WTC11 (cell line): ENCODE data around the gene NTMT1. TPM values are rescaled to one million over a fixed set of nuclear protein-coding genes. Genes with fewer than 3 reads are reported as not detected.

Experiments
- ATAC-seq: fragments of 200-7000 bp; cut with Tn5 transposase; 2 replicates; pipeline ENCODE4 v1.10.0; 2021; ENCODE audit warnings: mild to moderate bottlenecking, moderate library complexity
- CTCF ChIA-PET: fragments of 300-600 bp; sonication (Branson Sonifier 250); formaldehyde crosslinking; loops from one replicate; lab custom pipeline; 2021; ENCODE audit warnings: antibody characterized with exemption; lab: Charles Lee
- POLR2A ChIA-PET: fragments of 350-600 bp; sonication (Branson Sonifier 250); formaldehyde crosslinking; loops from one replicate; lab custom pipeline; 2021; ENCODE audit warnings: antibody characterized with exemption; lab: Charles Lee
- DNase-seq: peaks from one replicate; pipeline ENCODE4 v3.0.0; 2021; ENCODE audit warnings: low spot score
- H3K27ac Mint-ChIP-seq: 2 replicates; pipeline ENCODE4 v1.8.0; 2021; ENCODE audit warnings: mixed read lengths
- H3K27me3 Mint-ChIP-seq: 2 replicates; pipeline ENCODE4 v1.8.0; 2021; ENCODE audit warnings: low read depth, mild to moderate bottlenecking, moderate library complexity, mixed read lengths
- H3K36me3 Mint-ChIP-seq: 2 replicates; pipeline ENCODE4 v1.8.0; 2021; ENCODE audit warnings: mixed read lengths
- H3K4me1 Mint-ChIP-seq: 2 replicates; pipeline ENCODE4 v1.8.0; 2022; ENCODE audit warnings: mixed read lengths
- H3K4me3 Mint-ChIP-seq: 2 replicates; pipeline ENCODE4 v1.8.0; 2021; ENCODE audit warnings: mild to moderate bottlenecking, moderate library complexity, mixed read lengths
- H3K9me3 Mint-ChIP-seq: 2 replicates; pipeline ENCODE4 v1.8.0; 2021; ENCODE audit warnings: mixed read lengths
- ATF6 ChIP-seq: sonication (generic); formaldehyde crosslinking; IDR thresholded peaks from 2 replicates; pipeline ENCODE4 v1.8.1; 2023; ENCODE audit warnings: mild to moderate bottlenecking, missing genetic modification reagents
- E2F1 ChIP-seq: sonication (generic); formaldehyde crosslinking; IDR thresholded peaks from 2 replicates; pipeline ENCODE4 v1.8.0; 2022; ENCODE audit warnings: mild to moderate bottlenecking, missing genetic modification reagents
- ETV6 ChIP-seq: sonication (generic); formaldehyde crosslinking; IDR thresholded peaks from 2 replicates; pipeline ENCODE4 v1.8.1; 2022; ENCODE audit warnings: mild to moderate bottlenecking, missing genetic modification reagents
- FOXJ3 ChIP-seq: sonication (generic); formaldehyde crosslinking; IDR thresholded peaks from 2 replicates; pipeline ENCODE4 v1.9.0; 2021; ENCODE audit warnings: missing genetic modification reagents, mild to moderate bottlenecking, borderline replicate concordance
- FOXP1 ChIP-seq: sonication (generic); formaldehyde crosslinking; IDR thresholded peaks from 2 replicates; pipeline ENCODE4 v1.8.0; 2022; ENCODE audit warnings: missing genetic modification reagents, mild to moderate bottlenecking, moderate library complexity, borderline replicate concordance
- GTF2I ChIP-seq: fragments of 250-450 bp; sonication (Bioruptor Pico); conservative IDR thresholded peaks from 2 replicates; pipeline ENCODE4 v1.4.0; 2021; ENCODE audit warnings: mild to moderate bottlenecking
- HMGA2 ChIP-seq: fragments of 250-450 bp; sonication (Bioruptor Pico); IDR thresholded peaks from 2 replicates; pipeline ENCODE4 v1.4.0; 2021; ENCODE audit warnings: mild to moderate bottlenecking, moderate library complexity
- KAT7 ChIP-seq: sonication (generic); formaldehyde crosslinking; IDR thresholded peaks from 2 replicates; pipeline ENCODE4 v1.8.1; 2023; ENCODE audit warnings: missing genetic modification reagents, mild to moderate bottlenecking, borderline replicate concordance
- MXD4 ChIP-seq: fragments of 250-450 bp; sonication (Bioruptor Pico); IDR thresholded peaks from 2 replicates; pipeline ENCODE4 v1.8.0; 2021; ENCODE audit warnings: mild to moderate bottlenecking, moderate library complexity, borderline replicate concordance
- NFE2L1 ChIP-seq: sonication (generic); formaldehyde crosslinking; IDR thresholded peaks from 2 replicates; pipeline ENCODE4 v1.8.1; 2023; ENCODE audit warnings: missing genetic modification reagents
- SOX15 ChIP-seq: fragments of 250-450 bp; sonication (Bioruptor Pico); IDR thresholded peaks from 2 replicates; pipeline ENCODE4 v1.9.0; 2021; ENCODE audit warnings: mild to moderate bottlenecking
- USF2 ChIP-seq: sonication (generic); formaldehyde crosslinking; IDR thresholded peaks from 2 replicates; pipeline ENCODE4 v1.8.1; 2023; ENCODE audit warnings: mild to moderate bottlenecking, missing genetic modification reagents, moderate library complexity
- ZNF671 ChIP-seq: fragments of 250-450 bp; sonication (Bioruptor Pico); IDR thresholded peaks from 2 replicates; pipeline ENCODE4 v1.8.0; 2021; ENCODE audit warnings: mild to moderate bottlenecking
- total RNA-seq: library from RNA; stranded (reverse); gene quantifications from 3 replicates; pipeline ENCODE4 v1.2.3, GENCODE V29; 2021
- TF ChIP-seq, protein P1 (sequence below): sonication (generic); formaldehyde crosslinking; IDR thresholded peaks from 2 replicates; pipeline ENCODE4 v1.8.0; 2022; ENCODE audit warnings: mild to moderate bottlenecking, missing genetic modification reagents
- TF ChIP-seq, protein P2 (sequence below): sonication (generic); formaldehyde crosslinking; IDR thresholded peaks from 2 replicates; pipeline ENCODE4 v1.8.1; 2022; ENCODE audit warnings: low read depth, missing genetic modification reagents, borderline replicate concordance
- TF ChIP-seq, protein P3 (sequence below): sonication (generic); formaldehyde crosslinking; IDR thresholded peaks from 2 replicates; pipeline ENCODE4 v1.8.0; 2022; ENCODE audit warnings: mild to moderate bottlenecking, missing genetic modification reagents

Gene NTMT1
- total RNA-seq, 1 experiment from 2014 or later, result 71.1 TPM

- TF ChIP-seq FOXP1 (CRISPR knock-in tag) (no peak), E2F1 (CRISPR knock-in tag) (no peak), USF2 (CRISPR knock-in tag) (no peak)
- TF ChIP-seq, protein P1, sequence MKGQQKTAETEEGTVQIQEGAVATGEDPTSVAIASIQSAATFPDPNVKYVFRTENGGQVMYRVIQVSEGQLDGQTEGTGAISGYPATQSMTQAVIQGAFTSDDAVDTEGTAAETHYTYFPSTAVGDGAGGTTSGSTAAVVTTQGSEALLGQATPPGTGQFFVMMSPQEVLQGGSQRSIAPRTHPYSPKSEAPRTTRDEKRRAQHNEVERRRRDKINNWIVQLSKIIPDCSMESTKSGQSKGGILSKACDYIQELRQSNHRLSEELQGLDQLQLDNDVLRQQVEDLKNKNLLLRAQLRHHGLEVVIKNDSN (CRISPR knock-in tag), result no peak
Observed at GRCh38 chr9:129576546-129577543, 49.1 kb upstream of the NTMT1 start (continued).

GRCh38 chr9:129579294-129579693, 46.7 kb upstream of the NTMT1 start:
- Mint-ChIP-seq H3K27ac (no peak overlapping the region), H3K4me3 (no peak overlapping the region), H3K9me3 (0 out of 2 replicates have a peak, but pooled peaks cover 2% of the 10 kb centered on the region), H3K4me1 (peaks cover 11% of the 10 kb centered on the region), H3K27me3 (peaks cover 7% of the 10 kb centered on the region; the same call in 1 of the 2 replicates), H3K36me3 (no peaks in the 10 kb centered on the region)
- TF ChIP-seq ETV6 (CRISPR knock-in tag) (no peak), NFE2L1 (CRISPR knock-in tag) (no peak), ZNF671 (CRISPR knock-in tag) (no peak), HMGA2 (no peak), KAT7 (CRISPR knock-in tag) (no peak), MXD4 (CRISPR knock-in tag) (no peak), FOXJ3 (no peak), GTF2I (CRISPR knock-in tag) (no peak), SOX15 (CRISPR knock-in tag) (no peak), ATF6 (CRISPR knock-in tag) (no peak)
- TF ChIP-seq, protein P2, sequence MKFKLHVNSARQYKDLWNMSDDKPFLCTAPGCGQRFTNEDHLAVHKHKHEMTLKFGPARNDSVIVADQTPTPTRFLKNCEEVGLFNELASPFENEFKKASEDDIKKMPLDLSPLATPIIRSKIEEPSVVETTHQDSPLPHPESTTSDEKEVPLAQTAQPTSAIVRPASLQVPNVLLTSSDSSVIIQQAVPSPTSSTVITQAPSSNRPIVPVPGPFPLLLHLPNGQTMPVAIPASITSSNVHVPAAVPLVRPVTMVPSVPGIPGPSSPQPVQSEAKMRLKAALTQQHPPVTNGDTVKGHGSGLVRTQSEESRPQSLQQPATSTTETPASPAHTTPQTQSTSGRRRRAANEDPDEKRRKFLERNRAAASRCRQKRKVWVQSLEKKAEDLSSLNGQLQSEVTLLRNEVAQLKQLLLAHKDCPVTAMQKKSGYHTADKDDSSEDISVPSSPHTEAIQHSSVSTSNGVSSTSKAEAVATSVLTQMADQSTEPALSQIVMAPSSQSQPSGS (CRISPR knock-in tag), result no peak
- TF ChIP-seq, protein P3, sequence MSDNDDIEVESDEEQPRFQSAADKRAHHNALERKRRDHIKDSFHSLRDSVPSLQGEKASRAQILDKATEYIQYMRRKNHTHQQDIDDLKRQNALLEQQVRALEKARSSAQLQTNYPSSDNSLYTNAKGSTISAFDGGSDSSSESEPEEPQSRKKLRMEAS (CRISPR knock-in tag), result no peak
- ChIA-PET CTCF (interaction anchor here (0.8 to 1.0 kb wide), 2 partner anchors 7 to 397 kb away, joined by 3 to 4 read pairs; no protein-coding TSS in a partner anchor), POLR2A (no interaction called here)
- no peak for DNase-seq
- no peak for ATAC-seq
